Vagina (tissue), 2 donors: ENCODE results near the gene OR5H15.

Experiments
- CTCF ChIP-seq, 3 experiments: fragments of 450-650 bp in 2 of 3; fragments of 200-600 bp in 1 of 3; sonication (generic) in 1 of 3; IDR thresholded peaks; one replicate each; pipeline ENCODE4 v1.5.1; 2017 to 2019; ENCODE audit warnings: antibody characterized with exemption in 3 of 3, mild to moderate bottlenecking in 2 of 3, moderate library complexity in 2 of 3
- POLR2A ChIP-seq, 2 donors: fragments of 450-650 bp; IDR thresholded peaks; one replicate each; pipeline ENCODE4 v1.6.1; 2017; ENCODE audit warnings: antibody characterized with exemption in 2 of 2, mild to moderate bottlenecking in 2 of 2, moderate library complexity in 2 of 2
- POLR2AphosphoS5 ChIP-seq, 2 donors: sonication (generic); formaldehyde crosslinking; IDR thresholded peaks; one replicate each; pipeline ENCODE4 v1.9.0; 2017; ENCODE audit warnings: antibody characterized with exemption in 2 of 2, mild to moderate bottlenecking in 2 of 2, low read depth in 1 of 2; ENCODE audit not compliant: insufficient read depth in 1 of 2

- TF ChIP-seq POLR2A (IDR thresholded peaks at IDR 0.05) (no peak), CTCF (IDR thresholded peaks at IDR 0.05) (no peak), POLR2AphosphoS5 (IDR thresholded peaks at IDR 0.05; ENCODE audit: insufficient read depth in 1 of 2, low read depth in 1 of 2) (no peak)
These were observed 17.7 kb upstream of the OR5H15 start for GRCh38 chr3:98148751-98149150.
